ENCODE results near the gene KNSTRN. TPM values are rescaled to one million over a fixed set of nuclear protein-coding genes. Genes with fewer than 3 reads are reported as not detected.

The KNSTRN gene
- total and polyA plus RNA-seq, 4 donors, result 3.4 to 28.1 (median 8.9) TPM

DNA sequence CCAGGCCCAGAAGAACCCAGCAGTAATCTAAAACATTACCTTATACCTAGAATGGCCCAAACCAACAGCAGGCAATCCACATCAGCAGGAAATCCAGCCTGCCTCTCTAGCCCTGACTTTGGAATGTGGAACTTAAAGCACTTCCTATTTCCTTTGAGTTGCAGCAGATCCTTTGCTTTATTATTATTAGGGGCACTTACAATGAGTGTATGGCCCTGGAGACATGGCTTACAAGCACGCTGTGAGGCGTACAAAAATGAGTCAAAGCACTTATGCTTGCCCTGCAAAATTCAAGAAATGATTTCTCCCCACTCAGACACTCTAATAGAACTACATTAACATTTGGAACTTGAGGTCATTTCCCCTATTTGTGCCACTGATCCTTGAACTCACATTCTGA, 9.5 kb upstream of the KNSTRN start:
- Histone ChIP-seq H3K4me3 (ENCODE audit: low read depth in 1 of 3, low read length in 3 of 3) (no peak overlapping the region), H3K4me1 (ENCODE audit: control insufficient read depth in 4 of 4, insufficient read depth in 4 of 4, low read length in 3 of 4) (peaks cover 0 to 4% (median 2%) of the 10 kb centered on the region in 4 donors), H3K9ac (ENCODE audit: low read depth in 1 of 2, low read length in 2 of 2) (no peak overlapping the region), H3K9me3 (ENCODE audit: control insufficient read depth in 4 of 4, low read length in 3 of 4) (no peaks in the 10 kb centered on the region), H3K36me3 (ENCODE audit: control insufficient read depth in 4 of 4, insufficient read depth in 3 of 4, low read depth in 1 of 4, low read length in 3 of 4) (no peaks in the 10 kb centered on the region), H3K27me3 (ENCODE audit: control insufficient read depth in 4 of 4, insufficient read depth in 4 of 4, low read length in 3 of 4) (no peaks in the 10 kb centered on the region), H3K27ac (ENCODE audit: low read depth in 1 of 2, low read length in 2 of 2) (no peak overlapping the region)
- DNase-seq (ENCODE audit: low spot score), result no peak
- no peak for TF ChIP-seq HNF4A (conservative IDR thresholded peaks at IDR 0.05)
- TF ChIP-seq SP1 (IDR thresholded peaks at IDR 0.05), result no peak
- no peak for TF ChIP-seq HNF4G (IDR thresholded peaks at IDR 0.05)
- TF ChIP-seq YY1 (IDR thresholded peaks at IDR 0.05), result no peak
- TF ChIP-seq RAD21 (IDR thresholded peaks at IDR 0.05), result no peak
- no peak for TF ChIP-seq TAF1 (conservative IDR thresholded peaks at IDR 0.05)
- TF ChIP-seq, protein P1, sequence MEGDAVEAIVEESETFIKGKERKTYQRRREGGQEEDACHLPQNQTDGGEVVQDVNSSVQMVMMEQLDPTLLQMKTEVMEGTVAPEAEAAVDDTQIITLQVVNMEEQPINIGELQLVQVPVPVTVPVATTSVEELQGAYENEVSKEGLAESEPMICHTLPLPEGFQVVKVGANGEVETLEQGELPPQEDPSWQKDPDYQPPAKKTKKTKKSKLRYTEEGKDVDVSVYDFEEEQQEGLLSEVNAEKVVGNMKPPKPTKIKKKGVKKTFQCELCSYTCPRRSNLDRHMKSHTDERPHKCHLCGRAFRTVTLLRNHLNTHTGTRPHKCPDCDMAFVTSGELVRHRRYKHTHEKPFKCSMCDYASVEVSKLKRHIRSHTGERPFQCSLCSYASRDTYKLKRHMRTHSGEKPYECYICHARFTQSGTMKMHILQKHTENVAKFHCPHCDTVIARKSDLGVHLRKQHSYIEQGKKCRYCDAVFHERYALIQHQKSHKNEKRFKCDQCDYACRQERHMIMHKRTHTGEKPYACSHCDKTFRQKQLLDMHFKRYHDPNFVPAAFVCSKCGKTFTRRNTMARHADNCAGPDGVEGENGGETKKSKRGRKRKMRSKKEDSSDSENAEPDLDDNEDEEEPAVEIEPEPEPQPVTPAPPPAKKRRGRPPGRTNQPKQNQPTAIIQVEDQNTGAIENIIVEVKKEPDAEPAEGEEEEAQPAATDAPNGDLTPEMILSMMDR (IDR thresholded peaks at IDR 0.05; ENCODE audit: low read depth, low read length, missing input control), result no peak
- TF ChIP-seq NR2F2 (IDR thresholded peaks at IDR 0.05), result no peak
- TF ChIP-seq, protein P2, sequence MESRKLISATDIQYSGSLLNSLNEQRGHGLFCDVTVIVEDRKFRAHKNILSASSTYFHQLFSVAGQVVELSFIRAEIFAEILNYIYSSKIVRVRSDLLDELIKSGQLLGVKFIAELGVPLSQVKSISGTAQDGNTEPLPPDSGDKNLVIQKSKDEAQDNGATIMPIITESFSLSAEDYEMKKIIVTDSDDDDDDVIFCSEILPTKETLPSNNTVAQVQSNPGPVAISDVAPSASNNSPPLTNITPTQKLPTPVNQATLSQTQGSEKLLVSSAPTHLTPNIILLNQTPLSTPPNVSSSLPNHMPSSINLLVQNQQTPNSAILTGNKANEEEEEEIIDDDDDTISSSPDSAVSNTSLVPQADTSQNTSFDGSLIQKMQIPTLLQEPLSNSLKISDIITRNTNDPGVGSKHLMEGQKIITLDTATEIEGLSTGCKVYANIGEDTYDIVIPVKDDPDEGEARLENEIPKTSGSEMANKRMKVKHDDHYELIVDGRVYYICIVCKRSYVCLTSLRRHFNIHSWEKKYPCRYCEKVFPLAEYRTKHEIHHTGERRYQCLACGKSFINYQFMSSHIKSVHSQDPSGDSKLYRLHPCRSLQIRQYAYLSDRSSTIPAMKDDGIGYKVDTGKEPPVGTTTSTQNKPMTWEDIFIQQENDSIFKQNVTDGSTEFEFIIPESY (IDR thresholded peaks at IDR 0.05), result no peak
- TF ChIP-seq, protein P3, sequence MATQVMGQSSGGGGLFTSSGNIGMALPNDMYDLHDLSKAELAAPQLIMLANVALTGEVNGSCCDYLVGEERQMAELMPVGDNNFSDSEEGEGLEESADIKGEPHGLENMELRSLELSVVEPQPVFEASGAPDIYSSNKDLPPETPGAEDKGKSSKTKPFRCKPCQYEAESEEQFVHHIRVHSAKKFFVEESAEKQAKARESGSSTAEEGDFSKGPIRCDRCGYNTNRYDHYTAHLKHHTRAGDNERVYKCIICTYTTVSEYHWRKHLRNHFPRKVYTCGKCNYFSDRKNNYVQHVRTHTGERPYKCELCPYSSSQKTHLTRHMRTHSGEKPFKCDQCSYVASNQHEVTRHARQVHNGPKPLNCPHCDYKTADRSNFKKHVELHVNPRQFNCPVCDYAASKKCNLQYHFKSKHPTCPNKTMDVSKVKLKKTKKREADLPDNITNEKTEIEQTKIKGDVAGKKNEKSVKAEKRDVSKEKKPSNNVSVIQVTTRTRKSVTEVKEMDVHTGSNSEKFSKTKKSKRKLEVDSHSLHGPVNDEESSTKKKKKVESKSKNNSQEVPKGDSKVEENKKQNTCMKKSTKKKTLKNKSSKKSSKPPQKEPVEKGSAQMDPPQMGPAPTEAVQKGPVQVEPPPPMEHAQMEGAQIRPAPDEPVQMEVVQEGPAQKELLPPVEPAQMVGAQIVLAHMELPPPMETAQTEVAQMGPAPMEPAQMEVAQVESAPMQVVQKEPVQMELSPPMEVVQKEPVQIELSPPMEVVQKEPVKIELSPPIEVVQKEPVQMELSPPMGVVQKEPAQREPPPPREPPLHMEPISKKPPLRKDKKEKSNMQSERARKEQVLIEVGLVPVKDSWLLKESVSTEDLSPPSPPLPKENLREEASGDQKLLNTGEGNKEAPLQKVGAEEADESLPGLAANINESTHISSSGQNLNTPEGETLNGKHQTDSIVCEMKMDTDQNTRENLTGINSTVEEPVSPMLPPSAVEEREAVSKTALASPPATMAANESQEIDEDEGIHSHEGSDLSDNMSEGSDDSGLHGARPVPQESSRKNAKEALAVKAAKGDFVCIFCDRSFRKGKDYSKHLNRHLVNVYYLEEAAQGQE (IDR thresholded peaks at IDR 0.05), result no peak
- TF ChIP-seq, protein P4, sequence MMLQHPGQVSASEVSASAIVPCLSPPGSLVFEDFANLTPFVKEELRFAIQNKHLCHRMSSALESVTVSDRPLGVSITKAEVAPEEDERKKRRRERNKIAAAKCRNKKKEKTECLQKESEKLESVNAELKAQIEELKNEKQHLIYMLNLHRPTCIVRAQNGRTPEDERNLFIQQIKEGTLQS (IDR thresholded peaks at IDR 0.05), result no peak
- TF ChIP-seq, protein P5, sequence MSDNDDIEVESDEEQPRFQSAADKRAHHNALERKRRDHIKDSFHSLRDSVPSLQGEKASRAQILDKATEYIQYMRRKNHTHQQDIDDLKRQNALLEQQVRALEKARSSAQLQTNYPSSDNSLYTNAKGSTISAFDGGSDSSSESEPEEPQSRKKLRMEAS (IDR thresholded peaks at IDR 0.05), result no peak
- TF ChIP-seq EGR1 (IDR thresholded peaks at IDR 0.05; ENCODE audit: low read depth in 2 of 2), result no peak
- no peak for TF ChIP-seq GABPA (IDR thresholded peaks at IDR 0.05 in 1 of 2, conservative IDR thresholded peaks at IDR 0.05 in 1 of 2)
- TF ChIP-seq JUND (IDR thresholded peaks at IDR 0.05), result no peak
- WGBS, result 44% methylated on average over 2 of the region's 2 CpGs

DNA sequence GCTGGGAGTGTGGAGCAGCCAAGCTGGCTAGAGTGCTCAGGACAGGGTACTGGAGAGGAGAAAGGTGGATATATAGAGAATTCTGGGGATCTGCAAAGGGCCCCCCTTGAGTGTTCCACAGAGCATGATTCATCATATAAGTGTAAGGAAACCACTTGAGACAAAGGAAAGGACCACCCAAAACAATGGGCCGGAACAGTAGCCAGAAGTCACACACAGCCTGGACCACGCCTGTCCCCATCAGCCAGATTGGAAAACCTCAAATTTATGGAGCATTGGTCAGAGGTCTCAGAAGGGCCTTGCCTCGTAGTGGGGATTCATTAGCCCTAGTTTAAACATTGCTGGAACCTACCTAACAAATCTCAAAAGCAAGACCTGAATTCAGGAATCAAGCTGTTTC, 4.9 kb upstream of the KNSTRN start:
- 89% methylated on average over 3 of the region's 3 CpGs for WGBS
- no peak overlapping the region for H3K27ac ChIP-seq (ENCODE audit: low read depth in 1 of 2, low read length in 2 of 2)
- no peak overlapping the region for H3K4me3 ChIP-seq (ENCODE audit: low read depth in 1 of 3, low read length in 3 of 3)
- no peak for DNase-seq (ENCODE audit: low spot score)
- H3K4me1 ChIP-seq (ENCODE audit: control insufficient read depth in 4 of 4, insufficient read depth in 4 of 4, low read length in 3 of 4), result peaks cover 3 to 12% (median 11%) of the 10 kb centered on the region in 4 donors
- H3K9me3 ChIP-seq (ENCODE audit: control insufficient read depth in 4 of 4, low read length in 3 of 4), result no peaks in the 10 kb centered on the region
- no peaks in the 10 kb centered on the region for H3K27me3 ChIP-seq (ENCODE audit: control insufficient read depth in 4 of 4, insufficient read depth in 4 of 4, low read length in 3 of 4)
- H3K36me3 ChIP-seq (ENCODE audit: control insufficient read depth in 4 of 4, insufficient read depth in 3 of 4, low read depth in 1 of 4, low read length in 3 of 4), result no peaks in the 10 kb centered on the region
- H3K9ac ChIP-seq (ENCODE audit: low read depth in 1 of 2, low read length in 2 of 2), result no peak overlapping the region
- TF ChIP-seq HNF4A (conservative IDR thresholded peaks at IDR 0.05) (no peak), GABPA (IDR thresholded peaks at IDR 0.05 in 1 of 2, conservative IDR thresholded peaks at IDR 0.05 in 1 of 2) (no peak), RAD21 (IDR thresholded peaks at IDR 0.05) (no peak), HNF4G (IDR thresholded peaks at IDR 0.05) (no peak), NR2F2 (IDR thresholded peaks at IDR 0.05) (no peak), FOXA1 (IDR thresholded peaks at IDR 0.05) (no peak), FOXA2 (IDR thresholded peaks at IDR 0.05) (no peak), TAF1 (conservative IDR thresholded peaks at IDR 0.05) (no peak), EGR1 (IDR thresholded peaks at IDR 0.05; ENCODE audit: low read depth in 2 of 2) (no peak)
- TF ChIP-seq, protein P2 (IDR thresholded peaks at IDR 0.05), result no peak
- TF ChIP-seq, protein P4 (IDR thresholded peaks at IDR 0.05), result no peak
- TF ChIP-seq, protein P1 (IDR thresholded peaks at IDR 0.05; ENCODE audit: low read depth, low read length, missing input control), result no peak

All from liver (tissue), 9 donors.